Ammon's horn (tissue), 1 donor: Measurements from ENCODE around the gene CYP24A1.

Source experiments
- DNase-seq: peaks from one replicate; pipeline ENCODE4 v3.0.0-alpha.2; 2016; ENCODE audit warnings: low spot score

CYP24A1 gene

DNA sequence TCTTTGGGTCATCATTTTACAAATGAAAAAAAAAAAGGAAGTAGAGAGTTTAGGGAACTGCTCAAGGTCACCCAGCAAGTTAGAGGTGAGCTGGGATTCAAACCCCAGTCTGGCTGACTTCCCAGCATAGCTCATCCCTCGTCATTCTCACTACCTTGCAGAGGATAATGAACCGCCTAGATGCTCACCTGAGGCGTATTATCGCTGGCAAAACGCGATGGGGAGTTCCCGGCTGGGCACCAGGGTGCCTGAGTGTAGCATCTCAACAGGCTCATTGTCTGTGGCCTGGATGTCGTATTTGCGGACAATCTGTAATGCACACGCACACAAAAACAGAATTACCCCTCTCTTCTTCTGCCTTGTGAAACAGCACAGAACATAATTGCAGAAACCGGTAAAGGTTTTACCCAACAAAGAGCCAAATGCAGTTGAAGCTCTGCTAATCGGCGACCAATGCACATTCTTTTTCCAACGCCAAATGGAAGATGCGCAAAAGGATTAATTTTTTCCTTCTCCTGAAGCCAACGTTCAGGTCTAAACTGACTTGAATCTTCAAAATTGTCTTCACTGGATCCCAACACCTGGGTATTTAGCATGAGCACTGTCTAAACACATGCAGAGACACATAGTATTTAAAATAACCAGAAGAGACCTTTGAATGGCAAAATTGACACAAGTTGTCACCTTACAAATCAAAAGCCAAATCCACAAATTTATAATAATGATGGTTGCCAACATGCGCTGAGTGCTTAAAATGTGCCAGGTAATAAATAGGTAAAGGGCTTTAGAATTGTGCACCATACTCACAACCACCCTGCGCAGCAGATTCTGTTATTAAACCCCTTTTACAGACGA is 16.6 kb downstream of the CYP24A1 start:
- no peak for DNase-seq

- no peak for DNase-seq
Measured at GRCh38 chr20:54156522-54156921, 17.3 kb downstream of the CYP24A1 start.

DNA sequence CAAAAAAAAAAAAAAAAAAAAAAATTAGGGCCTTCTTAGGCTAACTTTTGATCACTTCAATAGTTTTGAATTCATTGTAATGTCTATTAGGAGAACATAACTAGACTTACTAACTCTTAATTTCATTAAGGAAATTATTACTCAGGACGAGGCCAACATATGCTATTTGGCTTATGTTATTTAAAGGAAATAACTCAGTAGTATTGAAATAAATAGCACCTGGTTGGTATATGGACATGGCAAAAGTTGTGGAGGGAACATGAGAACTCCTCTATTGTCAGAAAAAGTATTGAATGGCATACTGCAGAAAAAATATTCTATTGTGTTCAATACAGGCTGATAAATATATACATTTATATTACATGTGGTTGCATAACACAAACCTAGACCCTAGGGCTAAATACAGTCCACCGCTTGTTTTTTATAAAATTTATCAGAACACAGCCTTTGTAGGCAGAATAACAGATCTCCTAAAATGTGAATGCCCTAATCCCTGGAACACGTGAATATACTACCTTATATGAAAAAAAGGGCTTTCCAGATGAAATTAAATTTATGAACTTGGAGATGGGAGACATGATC is 18.0 kb downstream of the CYP24A1 start:
- no peak for DNase-seq

DNA sequence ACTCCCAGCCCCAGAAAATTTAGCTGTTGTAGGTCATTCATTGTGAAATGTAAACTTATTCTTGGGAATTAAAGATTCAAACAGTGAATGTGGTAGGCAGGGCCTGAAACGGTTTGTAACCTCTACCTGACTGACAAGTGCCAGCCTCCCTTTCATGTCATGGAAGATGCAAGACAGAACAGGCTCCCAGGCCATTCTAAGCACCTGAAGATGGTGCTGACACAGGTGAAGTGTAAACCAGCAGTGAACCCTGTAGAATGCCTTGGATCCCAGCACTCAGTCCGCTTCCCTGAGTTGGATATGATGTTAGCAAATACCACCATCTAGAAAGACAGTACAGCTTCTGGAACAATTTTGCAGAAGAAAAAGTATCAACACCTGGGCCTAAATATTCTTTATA is 19.3 kb downstream of the CYP24A1 start:
- DNase-seq = no peak

DNA sequence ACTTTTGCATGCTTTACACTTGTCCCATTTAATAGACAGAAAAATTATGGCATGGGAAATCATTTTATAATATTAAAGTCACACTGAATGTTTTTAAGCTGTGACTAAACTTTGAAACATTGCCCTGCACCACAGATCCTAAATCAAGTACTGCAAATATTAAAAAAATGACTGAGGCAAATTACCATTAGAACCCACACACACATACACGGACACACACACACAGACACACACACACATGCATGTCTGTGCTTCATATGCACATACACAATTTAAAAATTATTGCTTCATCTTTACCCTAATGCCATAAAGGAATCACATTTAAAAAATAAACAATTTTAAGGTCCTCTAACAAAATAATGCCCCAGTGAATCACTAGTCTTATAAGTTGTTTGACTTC is 19.9 kb downstream of the CYP24A1 start:
- DNase-seq = no peak

GRCh38 chr20:54153041-54153327 is 20.8 kb downstream of the CYP24A1 start:
- no peak for DNase-seq

DNA sequence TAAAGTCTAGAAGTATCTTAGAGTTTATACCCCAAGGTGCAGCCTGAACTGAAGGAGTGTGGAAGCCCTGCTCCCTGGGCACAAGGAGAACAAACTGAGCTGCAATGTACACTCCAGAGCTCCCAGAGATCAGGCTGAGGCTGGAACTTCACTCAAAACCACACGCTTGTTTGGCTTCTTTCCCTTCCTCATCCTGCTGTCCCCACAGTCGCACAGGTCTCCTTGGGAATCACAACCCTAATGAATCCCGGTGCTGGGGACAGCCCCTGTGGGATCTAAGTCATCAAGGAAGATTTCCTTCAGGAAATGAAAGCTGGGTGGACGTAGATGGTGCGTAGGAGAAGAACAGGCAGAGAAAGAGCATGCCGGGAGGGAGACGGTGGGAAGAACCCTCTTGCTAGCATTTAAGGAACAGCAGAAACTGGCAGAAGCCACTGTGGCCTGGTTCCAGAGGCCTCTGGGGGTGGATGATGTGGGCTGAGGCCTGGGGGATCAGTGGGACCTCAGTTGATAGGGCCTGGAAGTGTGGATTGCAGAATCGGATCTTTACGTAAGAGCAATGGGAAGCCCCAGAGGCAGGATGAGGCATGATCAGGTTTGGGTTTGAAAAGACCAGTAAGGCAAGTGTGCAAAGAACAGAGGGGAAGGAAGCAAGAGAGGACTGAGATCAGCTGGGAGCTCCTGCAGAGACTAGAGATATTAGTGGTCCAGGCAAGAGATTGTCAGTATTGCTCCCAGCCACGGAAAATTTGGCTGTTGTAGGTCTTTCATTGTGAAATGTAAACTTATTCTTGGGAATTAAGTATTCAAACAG is 21.4 kb downstream of the CYP24A1 start:
- no peak for DNase-seq

DNA sequence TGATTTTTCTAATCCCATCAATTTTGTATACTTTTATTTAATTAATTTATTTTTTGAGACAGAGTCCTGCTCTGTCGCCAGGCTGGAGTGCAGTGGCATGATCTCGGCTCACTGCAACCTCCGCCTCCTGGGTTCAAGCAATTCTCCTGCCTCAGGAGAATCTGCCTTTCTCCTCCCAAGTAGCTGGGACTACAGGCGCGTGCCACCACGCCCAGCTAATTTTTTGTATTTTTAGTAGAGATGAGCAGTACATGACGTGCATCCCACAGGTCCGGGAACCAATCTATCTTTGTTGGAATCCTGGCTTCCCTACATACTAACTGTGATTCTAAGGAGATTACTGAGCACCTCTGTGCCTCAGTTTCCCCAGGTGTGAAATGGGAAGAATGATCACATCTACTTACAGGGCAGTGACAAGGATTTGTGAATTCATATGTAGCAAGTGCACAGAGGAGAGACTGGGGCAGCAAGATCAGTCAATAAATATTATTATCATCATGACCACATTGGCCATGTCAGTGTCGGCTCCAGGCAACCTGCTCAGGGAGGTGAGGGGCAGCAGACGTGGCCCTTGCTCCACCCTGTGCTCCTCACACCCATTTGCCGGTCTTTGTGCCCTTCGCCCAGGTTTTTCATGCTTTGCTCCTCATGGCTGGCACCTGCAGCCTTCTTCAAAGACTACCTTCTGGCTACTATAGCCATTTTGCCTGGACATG is 22.1 kb downstream of the CYP24A1 start:
- no peak for DNase-seq

- no peak for DNase-seq
Measured at GRCh38 chr20:54151075-54151439, 22.7 kb downstream of the CYP24A1 start.

DNA sequence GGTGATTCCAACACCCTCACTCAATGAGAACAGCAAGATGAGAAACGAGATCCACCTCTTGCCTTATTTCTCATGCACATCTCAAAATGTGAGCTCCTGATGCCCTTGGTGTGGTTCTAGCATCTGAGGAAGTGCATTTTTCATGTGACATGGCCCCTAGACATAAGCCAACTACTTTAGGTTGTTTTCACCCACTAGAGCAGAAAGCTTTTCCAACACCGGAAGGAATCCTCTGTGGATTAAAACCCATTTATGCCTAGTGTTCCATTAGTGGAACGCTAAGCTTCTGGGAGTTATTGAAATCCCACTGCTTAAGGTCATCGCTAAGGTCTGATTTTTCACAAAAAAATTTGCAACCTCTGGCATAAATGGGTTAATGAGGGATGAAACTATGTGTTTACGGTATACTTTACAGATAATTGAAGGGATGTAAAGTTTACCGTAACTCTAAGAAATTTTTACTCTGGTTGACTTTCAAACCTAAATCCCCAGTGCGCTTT is 24.0 kb downstream of the CYP24A1 start:
- no peak for DNase-seq

DNA sequence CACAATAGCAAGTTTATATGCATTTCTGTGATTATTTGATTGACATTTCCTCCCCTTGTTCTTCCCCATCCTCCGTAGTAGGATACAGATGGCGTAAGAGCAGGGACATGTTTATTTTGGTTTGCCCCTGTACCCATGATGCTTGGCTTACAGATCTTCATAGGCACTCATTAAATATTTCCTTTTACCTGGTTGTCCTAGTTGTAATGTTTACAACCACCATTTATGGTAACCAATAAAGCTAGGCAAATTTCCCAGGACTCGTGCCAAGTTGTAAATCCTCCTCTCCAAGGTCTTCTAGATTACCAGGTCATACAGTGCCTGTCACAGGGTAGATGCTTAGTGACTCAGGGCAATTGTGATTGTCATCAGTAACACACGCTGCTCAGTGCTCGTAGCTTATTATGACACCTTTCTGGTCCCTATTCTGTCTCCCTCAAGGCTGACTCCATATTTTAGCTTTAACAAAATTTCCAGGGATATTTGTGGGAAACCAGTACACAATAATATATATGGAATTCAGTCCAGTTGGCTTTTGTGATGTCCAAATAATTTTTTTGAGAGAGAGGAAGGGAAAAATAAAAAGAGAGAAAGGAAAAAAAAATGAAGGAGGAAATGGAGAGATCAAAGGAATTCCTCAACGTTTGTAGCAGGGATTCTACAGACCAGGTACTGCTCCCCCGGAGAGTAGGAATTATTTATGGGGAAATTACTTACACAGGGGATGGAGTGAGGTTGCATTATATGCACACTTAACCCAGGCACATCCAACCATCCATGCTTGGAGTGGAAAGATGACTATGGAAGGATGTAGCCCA is 24.6 kb downstream of the CYP24A1 start:
- no peak for DNase-seq

GRCh38 chr20:54146672-54147071 is 27.1 kb downstream of the CYP24A1 start:
- no peak for DNase-seq

DNA sequence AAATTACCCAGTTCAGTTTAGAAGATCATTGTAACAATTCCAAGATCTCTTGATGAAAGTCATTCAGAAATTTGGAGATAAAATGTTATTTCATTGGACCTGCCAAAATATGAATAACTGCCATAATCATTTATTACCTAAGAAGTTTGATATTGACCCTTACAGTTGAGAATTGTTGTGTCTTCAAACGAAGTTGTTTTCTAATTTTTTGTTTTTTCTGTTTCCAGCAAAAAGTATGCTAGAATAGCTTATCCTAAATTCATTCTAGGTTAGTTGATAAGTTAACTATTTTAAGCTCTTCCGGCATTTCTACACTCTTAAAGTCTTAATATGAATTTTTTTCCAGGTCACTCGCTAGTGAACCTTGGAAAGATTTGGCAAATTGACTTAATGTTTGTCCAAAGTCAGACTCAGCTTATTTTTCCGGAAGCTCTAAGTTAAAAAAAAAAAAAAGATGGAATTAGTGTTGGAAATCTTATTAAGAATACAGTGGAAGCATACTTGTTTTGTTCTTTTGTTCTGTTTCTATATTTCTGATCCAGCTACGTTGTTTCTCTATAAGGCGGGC is 28.9 kb downstream of the CYP24A1 start:
- no peak for DNase-seq

DNA sequence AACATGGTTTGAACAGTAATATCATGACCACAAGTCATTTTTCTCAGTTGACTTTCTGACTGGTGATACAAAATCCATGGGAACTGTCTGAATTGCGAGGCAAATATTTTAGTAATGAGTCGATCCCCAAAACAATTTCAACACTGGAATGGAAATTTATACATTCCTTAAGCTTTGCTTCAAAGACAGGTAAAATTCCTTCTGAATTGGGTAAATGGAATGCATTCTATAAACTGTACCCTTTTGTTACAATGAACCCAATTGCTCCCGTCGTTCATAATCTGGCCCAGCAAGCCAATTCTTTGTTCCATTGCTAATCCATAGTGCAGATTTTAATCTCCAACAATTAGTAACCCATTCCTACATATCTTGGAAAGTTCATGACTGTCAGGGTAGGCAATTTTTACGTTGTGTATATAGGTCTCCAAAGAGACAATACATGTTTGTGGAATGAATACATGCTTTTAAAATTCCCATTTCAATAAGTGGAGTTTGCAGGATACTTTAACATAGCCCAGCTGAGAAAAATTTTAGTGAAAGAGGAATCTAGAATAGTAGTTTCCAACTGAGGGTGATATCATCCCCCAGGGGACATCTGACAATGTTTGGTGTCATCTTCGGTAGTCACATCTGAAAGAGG is 32.7 kb downstream of the CYP24A1 start:
- no peak for DNase-seq

DNA sequence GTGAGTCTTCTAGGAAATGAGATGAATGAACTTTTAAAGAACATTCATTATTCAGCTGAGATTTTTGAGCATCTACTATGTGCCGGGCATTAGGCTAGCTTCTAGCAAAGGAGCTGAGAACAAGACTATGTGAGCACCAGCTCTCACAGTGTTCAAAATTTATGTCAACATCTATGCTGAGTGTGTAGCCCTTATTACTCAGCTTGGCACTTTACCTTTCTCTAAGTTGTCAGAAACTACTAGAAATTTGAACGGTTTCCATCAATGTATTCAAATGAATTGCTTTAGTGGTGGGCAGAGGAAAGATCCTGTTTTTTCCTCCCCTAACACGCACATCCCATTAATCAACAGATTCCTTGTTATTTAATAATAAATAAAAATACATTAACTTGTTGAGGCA is 33.3 kb downstream of the CYP24A1 start:
- DNase-seq = no peak

- no peak for DNase-seq
Measured at GRCh38 chr20:54140067-54140466, 33.7 kb downstream of the CYP24A1 start.

DNA sequence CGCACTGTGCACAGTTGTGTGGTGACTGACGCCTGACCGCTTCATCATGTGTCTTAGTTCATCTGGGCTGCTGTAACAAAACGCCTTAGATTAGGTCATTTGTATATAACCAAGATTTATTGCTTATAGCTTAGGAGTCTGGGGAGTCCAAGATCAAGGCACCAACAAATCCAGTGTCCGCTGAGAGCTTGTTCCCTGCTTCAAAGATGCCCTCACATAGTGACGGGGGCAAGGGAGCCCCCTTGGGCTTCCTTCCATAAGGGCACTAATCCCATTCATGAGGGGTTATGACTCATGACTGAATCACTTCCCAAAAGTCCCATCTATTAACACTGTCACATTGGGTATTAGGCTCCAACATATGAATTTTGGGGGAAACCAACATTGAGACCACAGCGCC is 34.6 kb downstream of the CYP24A1 start:
- DNase-seq = no peak

DNA sequence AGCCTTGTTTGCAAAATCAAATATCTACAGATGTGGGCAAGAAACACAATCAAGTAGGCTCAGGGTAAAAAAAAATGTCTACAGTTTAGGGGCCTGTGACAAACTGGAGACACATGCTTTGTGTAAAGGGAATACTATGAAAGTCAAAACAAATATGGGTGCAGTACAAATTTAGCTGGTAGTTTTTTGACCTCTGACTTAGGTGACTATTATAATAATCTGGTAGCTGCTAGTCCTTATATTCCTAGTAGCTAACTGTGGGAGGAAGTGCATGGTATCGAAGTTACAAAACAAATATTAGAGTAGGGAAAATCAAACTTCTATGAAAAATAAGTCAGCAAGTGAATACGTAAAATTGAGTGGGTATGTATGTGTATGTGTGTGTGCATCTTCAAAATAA is 35.4 kb downstream of the CYP24A1 start:
- DNase-seq = no peak

GRCh38 chr20:54137115-54137514 is 36.7 kb downstream of the CYP24A1 start:
- DNase-seq = no peak

GRCh38 chr20:54134445-54135220 is 39.2 kb downstream of the CYP24A1 start:
- no peak for DNase-seq
